HG02884 (cell line): ENCODE results near the gene GAS5.

Source experiments
- ATAC-seq: cut with Tn5 transposase; IDR thresholded peaks from one replicate; pipeline ENCODE4 v1.9.1; 2021; ENCODE audit warnings: mild to moderate bottlenecking, moderate library complexity; ENCODE audit not compliant: unreplicated experiment

Gene GAS5

GRCh38 chr1:173832748-173833147 lies 35.0 kb downstream of the GAS5 start:
- ATAC-seq, result no peak

GRCh38 chr1:173827611-173828010 lies 40.2 kb downstream of the GAS5 start:
- ATAC-seq, result no peak

GRCh38 chr1:173824315-173825081 lies 43.3 kb downstream of the GAS5 start, which contains the start of the genes CENPL and DARS2:
Gene CENPL (minus strand): TSS chr1:173824883. CDS start chr1:173811299, 13,584 bp downstream.
Gene DARS2 (plus strand): TSS chr1:173824673. CDS start chr1:173825230, 557 bp downstream.
- ATAC-seq, result peak; percentile 86

DNA sequence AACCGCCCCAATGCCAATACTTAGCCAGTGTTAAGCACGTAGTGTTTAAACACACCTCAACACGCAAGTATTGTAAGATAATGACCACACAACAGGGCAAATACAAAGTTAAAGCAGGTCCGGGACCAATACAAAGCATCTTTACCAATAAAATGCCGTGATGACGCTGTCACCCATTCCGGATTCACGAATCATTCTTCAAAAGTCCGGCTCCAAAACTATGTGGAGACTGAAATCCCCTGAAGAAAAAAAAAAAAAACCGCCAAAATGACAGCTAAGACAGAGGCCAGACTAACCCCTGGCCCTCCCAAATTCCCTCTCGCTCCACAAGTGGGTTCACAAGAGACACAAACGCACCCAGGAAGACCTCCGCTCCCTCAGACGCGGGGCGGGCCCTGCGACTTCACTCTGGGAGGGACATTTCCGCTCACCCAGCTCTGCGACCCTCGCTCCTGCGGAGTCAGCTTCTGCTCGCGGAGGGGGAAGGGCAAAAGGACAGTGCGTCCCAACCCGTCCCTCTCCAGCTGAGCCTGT lies 43.9 kb downstream of the GAS5 start:
- ATAC-seq, result peak; percentile 30

DNA sequence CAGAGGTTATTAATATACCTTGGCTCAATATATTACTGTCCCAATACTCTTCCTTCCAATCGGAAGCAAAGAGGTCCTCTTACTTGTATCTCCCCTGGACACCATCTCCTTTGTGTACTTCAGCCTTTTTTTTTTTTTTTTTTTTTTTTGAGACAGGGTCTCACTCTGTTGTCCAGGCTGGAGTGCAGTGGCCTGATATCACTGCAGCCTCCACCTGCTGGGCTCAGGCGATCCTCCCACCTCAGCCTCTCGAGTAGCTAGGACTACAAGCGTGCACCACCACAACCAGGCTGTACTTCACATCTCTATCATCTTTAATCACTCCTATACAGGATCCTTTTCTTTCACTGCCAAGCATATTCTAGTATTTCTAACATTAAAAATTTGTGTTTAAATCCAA lies 46.1 kb downstream of the GAS5 start:
- no peak for ATAC-seq

GRCh38 chr1:173818459-173818858 lies 49.3 kb downstream of the GAS5 start:
- ATAC-seq, result no peak
